HG03442 (cell line): ENCODE data around the gene XPC.

Experiments
- ATAC-seq: cut with Tn5 transposase; IDR thresholded peaks from one replicate; pipeline ENCODE4 v1.9.1; 2021; ENCODE audit warnings: mild to moderate bottlenecking, moderate library complexity; ENCODE audit not compliant: unreplicated experiment

XPC gene

DNA sequence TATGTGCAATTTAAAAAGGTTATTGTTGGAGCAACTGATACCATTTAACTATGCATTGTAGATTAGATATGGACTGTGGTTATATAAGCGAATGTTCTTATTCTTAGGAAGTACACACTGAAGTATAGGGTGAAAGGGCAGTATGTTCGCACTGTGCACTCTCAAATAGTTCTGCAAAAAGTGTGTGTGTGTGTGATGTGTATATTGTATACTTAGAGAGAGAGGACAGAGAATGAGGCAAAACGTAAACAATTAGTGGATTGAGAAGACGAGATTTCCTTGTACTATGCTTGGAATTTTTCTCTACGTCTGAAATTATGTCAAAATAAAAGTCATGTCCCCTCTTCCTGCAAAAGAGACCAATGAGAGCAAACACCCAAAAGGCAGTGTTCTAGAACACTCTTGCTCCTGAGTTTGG is 30.6 kb upstream of the XPC start:
- ATAC-seq: no peak

DNA sequence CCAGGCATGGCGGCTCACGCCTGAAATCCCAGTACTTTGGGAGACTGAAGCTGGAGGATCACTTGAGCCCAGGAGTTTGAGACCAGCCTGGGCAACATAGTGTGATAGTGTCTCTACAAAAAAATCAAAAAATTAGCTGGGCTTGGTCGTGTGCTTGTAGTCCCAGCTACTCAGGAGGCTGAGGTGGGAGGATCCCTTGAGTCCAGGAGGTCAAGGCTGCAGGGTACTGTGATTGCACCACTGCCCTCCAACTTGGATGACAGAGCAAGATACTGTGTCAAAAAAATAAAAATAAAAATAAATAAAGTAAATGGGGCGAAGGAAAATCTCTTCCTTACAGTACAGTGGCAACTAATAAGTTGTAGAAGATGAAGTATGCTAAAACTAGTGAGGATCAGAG is 29.8 kb upstream of the XPC start:
- no peak for ATAC-seq

DNA sequence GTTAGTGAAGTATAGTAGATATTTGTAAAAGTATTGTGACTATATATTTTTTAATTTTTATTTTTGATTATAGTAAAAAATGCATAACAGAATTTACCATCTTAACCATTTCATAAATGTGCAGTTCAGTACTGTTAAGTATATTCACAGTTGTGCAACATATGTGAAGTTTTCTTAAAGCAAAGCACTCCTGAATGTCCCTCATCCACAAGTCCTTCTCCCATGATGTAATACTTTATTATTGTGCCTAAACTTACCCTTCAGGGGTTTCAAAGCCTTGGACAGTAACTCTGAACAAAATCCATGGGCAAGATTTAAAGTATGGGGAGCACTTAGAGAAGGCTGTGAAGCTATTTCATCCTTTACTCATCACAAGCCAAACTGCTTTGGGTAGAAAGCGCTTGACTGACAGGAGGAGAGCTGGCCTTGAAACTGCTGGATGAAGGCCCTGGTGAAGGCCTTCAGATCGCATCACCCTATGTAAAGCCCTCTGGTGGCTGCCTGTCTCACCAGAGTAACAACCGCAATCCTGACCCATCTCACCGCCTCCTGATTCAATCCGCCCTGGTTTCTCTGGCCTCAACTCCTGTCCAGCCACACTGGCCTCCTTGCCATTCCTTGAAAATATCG is 28.3 kb upstream of the XPC start:
- ATAC-seq: no peak

DNA sequence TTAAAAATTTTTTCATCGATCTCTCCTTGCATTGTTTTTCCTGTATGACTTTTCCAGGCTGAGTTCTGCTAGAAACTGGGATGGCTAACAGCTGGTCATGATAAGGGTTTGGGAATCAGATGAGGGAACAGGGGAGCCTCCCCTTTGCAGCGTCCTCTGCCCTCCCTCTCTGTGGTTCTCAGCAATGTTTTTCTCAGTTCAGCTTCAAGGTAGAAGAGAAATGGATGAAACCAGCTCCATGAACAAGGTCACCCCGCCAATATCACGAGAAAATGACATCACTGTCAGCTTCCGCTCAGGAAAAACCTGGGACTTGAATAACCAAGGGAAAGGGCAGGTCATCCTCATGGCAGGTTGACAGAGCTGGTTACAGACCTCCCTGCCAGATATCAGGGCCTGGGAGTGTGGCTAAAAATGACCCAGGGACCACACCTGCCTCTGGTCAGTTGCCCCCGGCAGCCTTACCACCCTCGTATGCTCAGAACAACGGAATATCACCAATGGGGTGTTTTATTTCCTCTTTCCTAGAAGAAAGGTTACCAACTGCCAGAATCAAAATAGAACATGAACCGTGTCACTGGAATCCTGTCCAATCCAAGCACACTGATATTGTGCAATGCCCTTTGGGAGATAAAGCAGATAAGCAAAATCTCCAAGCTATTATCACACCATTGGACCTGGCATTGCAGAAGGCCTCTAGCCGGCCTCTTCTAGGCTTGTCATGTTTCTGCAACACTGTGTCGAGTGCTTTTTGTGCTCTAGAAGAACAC is 26.3 kb upstream of the XPC start:
- no peak for ATAC-seq

DNA sequence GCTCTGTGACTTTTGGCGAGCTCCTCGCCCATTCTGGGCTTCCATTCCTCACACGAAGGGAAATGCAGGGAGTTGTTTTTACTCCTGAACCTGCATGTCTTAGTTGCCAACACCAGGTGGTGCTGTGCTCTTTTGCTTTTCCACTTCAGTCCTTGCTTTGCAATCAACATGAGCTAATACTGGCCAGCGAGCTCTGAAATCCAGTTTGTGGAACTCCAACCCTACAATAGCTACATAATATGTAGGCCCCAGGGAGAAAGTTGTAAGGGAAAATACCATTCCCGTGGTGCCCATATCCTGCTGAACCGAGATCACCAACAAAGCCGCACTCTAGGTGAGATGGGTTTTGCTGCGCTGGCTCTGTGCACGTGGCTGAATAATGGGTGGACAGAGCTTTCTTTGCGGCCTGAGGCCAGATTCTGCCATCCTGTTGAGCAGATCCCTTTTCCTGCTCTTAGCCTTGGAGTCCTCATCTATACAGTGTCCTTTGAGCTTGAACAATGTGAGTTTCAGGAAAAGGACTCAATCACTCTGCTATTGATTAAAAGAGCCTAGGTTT is 25.2 kb upstream of the XPC start:
- no peak for ATAC-seq

DNA sequence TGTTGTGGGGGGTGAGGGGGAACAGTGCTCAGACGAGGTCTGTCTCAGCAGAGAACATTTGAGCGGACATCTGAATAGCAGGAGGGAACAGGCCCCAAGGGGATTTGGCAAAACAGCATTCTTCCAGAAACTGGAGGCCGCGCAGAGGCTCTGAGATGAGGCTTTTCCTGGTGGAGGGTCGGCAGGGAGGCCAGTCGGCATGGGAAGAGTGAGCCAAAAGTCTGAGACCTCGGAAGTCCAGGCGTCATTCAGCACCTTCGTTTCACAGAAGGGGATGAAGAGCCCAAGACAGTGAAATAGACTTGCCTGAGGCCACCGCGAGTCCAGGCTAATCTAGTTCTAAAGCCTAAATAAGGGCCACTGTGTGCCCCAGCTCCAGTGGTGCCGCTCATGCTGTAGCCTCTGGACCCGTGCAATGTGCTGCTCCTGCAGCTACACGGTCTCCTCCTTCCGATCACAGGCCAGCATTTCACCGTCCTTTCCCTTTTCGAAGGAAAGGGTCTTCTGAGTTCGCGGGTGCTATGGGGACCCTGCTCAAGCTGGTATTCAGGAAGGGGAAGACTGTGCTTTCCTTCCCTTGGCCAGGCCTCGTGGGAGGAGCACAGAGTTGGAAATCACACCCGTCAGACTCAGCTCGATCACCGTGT is 24.6 kb upstream of the XPC start:
- ATAC-seq: no peak

DNA sequence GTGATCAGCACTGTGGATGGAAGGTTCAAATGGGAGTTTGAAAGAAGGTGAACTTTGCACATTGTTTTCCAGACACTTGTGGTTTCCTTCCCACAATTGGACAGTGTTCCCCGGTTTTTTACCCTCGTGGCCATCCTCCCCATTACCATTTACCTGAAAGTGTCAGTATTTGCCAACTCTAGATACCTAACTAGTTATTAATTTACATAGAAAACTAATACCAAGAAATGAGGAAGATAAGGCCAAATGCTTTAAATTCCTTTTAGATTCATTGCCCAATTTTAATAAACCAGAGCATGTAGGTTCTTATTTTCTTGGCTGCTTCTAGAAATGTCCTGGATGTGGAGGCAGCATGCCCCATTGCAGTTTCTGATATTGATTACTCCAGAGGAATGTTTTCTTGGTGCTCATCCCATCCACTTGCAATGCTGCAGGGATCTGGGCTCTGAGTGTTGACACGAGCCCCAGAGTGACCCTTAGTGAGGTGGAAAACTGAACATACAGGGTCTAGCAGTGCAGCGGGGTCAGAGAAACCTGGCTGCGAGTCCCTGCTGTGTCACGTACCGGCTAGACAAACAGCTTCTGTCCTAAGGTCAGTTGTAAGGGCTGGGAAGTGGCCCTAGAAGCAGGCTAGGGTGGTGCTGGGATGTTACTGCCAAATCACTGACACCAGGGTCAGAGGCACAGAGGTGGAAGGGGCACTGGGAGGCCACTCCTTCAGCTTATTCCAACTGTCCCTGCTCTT is 23.7 kb upstream of the XPC start:
- ATAC-seq: no peak

DNA sequence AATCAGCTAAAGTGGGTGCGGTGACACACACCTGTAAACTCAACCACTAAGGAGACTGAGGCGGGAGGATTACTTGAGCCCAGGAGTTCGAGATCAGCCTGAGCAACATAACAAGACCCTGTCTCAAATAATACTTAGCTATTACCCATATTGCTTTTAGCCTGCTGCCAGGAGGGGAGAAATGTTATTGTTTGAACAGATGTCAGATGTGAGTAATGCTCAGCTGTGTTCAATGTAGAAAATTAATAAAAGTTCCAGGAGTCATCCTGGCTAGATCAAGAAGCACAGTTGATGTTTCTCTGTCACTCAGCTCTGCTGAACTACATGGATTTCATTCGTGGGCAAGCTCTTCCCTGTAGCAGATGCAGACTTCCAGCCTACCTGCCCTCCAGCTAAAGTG is 22.4 kb upstream of the XPC start:
- ATAC-seq: no peak

DNA sequence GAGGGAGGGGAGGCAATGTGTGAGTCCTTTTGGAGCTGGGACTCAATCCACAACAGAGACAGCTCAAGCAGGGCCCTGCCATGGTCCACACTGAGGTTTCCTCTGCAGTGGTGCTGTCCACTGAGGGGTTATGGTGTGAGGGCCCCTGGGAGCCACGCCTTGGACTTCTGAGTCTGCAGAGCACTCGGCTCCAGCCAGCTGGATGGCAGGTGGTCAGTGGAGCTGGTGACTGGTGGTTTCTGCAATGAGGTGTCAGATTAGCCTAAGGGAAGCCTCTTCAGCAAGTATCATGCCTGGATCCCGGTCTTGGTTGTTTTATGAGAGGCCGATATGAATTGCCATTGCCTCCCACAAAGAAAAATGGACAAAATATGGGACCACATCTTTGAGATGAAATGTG is 21.9 kb upstream of the XPC start:
- ATAC-seq: no peak

DNA sequence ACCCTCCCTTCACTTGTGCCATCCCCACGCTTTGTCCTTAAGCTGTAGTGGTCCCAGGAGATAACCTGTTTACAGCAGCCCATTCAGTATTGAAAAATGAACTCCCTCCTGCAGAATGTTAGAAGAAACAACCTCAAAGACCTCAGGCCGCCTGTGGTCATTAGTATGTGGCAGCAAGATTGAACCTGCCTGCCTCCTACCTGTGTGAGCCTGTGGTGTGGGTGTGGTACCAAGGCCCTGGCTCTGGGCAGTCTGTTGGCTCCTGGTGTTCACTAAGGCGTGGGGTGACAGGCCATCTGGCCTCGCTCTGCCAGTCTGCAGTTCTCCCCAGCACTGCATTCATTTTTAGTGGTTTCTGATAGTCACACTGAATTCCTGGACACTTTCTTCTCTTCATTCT is 21.2 kb upstream of the XPC start:
- no peak for ATAC-seq

DNA sequence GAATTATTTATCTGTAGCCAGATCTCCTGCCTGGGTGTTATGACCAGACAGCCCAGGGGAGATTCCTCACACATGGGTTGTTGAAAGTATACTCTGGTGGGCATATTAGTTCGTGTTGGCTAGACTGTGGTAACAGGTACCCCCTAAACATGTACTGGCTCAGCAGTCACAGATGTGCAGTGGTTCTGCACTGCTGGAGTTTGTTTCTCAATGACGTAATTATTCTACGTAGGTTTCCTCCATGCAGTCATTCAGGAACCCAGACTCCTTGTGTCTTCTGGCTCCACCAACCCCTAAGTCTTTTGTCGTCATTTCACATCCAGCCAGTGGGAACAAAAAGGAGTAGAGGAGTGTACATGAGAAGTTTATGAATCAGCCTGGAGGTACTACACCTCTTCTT is 16.5 kb upstream of the XPC start:
- ATAC-seq: no peak

DNA sequence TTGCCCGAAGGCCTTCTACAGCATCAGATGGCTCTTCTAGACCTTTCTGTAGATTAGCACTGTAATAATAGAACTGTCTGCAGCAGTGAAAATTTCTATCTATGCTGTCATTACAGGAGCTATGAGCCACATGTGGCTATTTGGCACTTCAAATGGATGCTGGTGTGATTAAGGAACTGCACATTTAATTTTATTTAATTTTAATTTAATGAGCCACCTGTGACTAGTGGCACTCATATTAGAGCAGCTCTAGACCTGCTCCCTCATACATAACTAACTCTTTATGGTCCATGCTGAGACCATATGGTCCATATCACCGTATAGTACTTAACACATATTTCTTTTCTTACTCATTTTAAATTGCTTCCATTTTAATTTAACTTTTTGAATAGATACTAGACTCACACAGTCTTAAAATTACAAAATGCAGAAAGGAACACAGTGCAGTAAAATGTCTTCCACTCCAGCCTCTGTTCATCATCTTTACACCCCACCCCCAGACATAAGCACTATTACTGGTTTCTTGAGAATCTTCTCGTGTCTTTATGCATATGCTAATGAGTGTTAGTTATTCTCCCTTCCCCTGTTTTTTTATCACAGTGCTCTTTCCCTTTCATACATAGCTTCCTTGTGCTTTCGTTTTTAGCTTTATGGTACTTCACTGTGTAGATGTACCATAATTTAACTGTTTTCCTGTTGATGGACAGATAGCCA is 9.8 kb upstream of the XPC start:
- ATAC-seq: no peak

DNA sequence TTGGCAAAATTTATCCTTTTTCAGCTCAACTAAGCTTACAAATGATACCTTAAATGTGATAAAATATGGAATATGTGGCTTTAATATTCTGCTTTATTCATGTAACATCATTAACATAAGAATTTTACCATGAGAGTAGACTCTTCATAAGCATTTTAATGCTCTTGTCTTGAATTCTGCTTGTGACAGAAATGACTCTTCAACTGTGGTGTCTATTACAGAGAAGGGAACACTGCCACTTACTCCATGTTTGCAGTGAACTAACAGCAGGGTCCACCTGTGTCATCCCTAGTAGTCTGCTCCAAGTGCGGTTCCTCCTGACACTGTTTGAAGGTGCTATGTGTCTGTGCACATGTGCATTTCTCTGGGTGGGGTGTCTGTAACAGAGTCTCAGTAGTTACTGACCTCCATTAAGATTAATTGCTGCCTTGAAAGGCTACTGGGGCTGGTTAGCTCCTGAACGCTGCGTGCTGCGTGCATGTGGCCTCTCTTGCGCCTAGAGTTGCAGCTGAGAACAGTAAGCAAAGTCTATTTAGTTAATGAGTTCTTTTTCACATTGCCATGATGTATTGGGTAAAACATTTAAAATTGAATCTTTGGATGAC is 8.6 kb upstream of the XPC start:
- ATAC-seq: no peak

DNA sequence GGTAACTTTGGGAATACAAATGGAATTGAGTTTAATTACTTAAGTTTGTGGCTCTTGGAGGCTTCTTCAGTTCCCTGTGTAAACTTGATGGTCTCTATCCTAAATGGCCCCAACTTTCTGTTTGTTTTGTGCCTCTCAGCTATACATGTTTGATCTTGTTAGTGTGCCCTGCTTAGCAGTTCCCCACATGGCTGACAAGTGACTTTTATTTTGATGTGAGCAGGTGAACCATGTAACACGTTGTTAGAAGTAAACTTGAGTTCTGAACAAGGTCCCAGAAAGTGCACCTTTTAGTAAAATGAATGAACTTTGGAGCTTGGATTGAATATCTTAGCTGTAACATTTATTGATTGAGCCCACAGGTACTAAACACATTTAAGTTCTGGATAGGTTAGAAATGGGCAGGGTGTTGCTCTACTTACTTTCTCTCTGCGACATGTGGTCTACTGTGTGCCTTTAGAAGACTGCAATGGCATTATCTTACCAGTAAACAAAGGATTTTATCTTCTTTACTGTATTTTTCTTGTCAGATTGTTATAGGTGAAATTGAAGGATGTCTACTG is 4.7 kb upstream of the XPC start:
- no peak for ATAC-seq

DNA sequence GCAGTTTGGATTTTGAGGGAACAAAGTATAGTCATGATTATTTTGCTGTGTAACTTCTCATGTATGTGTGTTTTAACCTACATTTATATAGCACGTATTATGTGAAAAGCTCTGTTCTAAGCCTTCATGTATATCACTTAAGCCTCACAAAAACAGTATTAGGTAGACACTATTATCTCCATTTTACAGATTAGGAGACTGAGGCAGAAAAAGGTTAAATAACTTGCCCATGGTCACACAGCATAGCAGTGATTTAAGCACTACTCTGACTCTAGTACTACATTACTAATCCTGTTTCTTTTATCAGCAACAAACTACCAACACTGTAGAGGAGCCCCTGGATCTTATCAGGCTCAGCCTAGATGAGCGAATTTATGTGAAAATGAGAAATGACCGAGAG is 2.9 kb upstream of the XPC start:
- ATAC-seq: no peak

DNA sequence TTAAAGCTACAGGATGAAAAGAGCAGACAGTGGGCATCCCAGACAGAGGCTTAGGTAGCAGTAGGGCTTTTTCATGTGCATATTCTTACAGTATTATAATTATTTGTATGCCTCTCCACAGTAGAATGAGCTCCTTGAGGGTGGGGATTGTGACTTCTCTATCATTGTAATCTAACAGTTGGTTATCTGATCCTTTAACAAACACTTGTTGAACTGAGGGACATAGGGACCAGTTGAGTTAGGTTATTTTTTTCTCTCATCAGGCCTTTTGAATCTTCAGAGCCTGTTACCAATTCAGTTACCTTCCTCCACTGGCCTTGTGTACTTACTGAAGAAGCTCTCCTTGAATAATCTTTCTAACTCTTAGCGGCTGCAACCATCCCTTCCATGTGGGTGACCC is 1.4 kb upstream of the XPC start:
- no peak for ATAC-seq

DNA sequence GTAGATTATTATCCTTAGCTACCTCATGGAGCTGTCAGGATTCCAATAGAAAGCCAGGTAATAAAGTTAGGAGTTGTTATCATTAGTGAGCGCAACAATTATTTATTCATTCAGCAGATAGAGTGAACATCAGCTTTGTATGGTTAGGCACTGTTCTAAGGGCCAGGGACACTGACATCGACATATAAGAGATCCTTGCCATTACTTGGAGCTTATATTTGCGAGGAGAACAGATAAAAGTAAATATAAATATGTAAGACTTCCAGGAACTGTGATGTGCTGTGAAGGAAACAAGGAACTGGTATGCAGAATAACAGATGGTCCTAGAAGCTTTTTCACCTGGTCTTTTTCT is 689 bp upstream of the XPC start:
- ATAC-seq: no peak

DNA sequence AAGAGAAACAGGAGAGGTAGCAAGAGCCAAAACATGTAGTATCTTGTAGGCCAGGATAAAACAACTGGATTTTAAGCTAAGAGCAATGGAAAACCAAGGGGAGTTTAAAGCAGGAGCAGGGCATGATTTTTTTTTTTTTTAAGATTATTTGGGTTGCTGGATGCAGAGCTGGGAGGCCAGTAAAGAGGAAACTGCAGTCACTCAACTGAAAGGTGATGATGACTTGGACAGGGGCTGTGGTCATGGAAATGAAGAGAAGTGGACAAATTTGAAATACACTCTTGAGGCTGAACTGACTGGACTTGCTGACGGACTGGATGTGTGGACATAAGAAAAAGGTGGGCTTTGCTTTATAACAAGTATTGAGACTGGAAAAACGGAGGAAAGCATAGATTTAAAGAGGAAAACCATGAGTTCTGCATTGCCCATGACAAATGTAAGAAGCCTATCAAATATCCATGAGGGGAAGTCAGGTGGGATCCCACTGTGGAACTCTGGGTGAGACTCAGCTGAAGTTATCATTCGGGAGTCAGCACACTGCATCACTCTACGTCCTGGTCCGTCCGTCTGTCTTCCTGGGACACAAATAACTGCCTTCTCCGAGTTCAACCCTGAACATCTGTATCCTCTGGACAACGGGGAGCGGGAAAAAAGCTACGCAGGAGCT is 688 bp downstream of the XPC start:
- ATAC-seq: peak; percentile 2

DNA sequence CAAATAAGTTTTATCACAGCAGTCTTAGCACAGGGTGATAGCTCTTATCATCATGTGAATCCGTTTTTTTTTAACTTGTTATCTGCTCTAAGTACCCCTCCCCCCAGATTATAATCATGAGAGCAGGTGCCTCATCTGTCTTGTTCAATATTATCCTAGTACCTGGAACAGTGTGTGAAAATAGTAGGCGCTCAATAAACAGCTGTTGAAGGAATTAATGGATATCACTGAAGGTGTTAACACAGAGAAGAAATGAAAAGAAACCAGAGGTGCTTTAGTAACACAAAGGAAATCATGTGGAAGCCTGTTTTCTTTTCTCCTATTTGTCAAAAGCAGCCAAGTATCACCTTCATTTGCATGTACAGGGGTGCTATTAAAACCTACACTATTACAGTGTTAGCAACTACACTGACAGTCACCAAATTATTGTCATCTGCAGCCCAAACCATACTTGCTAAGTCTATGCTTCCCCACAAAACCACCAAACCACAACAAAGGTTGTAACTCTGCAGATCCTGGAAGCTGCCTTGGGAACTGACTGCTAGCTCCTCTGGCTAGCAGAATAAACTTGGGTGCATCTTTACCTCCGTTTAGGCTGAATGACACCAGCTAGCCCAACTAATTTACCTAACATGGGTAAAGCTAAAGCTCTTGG is 2.9 kb downstream of the XPC start:
- ATAC-seq: peak; percentile 26
